ENCODE data around the gene SORBS1.

Gene SORBS1

GRCh38 chr10:95457319-95457886 lies 103.8 kb downstream of the SORBS1 start:
- DNase-seq = no peak

GRCh38 chr10:95456516-95456915 lies 104.7 kb downstream of the SORBS1 start:
- no peak for DNase-seq

GRCh38 chr10:95454940-95455339 lies 106.2 kb downstream of the SORBS1 start:
- no peak for DNase-seq

- DNase-seq = no peak
Observed at GRCh38 chr10:95454356-95454755, 106.8 kb downstream of the SORBS1 start.

GRCh38 chr10:95451568-95452524 lies 109.3 kb downstream of the SORBS1 start:
- no peak for DNase-seq

- no peak for DNase-seq
Observed at GRCh38 chr10:95451150-95451549, 110.0 kb downstream of the SORBS1 start.

- no peak for DNase-seq
Observed at GRCh38 chr10:95450188-95450587, 111.0 kb downstream of the SORBS1 start.

- no peak for DNase-seq
Observed at GRCh38 chr10:95447685-95448084, 113.5 kb downstream of the SORBS1 start.

GRCh38 chr10:95445837-95446486 lies 115.2 kb downstream of the SORBS1 start:
- DNase-seq = peak; percentile 27 to 39

GRCh38 chr10:95445223-95445836 lies 115.8 kb downstream of the SORBS1 start:
- no peak for DNase-seq

- DNase-seq = no peak
Observed at GRCh38 chr10:95444792-95445191, 116.4 kb downstream of the SORBS1 start.

- no peak for DNase-seq
Observed at GRCh38 chr10:95443636-95444035, 117.5 kb downstream of the SORBS1 start.

GRCh38 chr10:95442341-95442740 lies 118.8 kb downstream of the SORBS1 start:
- no peak for DNase-seq

- no peak for DNase-seq
Observed at GRCh38 chr10:95441547-95441923, 119.6 kb downstream of the SORBS1 start.

GRCh38 chr10:95440756-95441546 lies 120.2 kb downstream of the SORBS1 start:
- DNase-seq = no peak

- DNase-seq = no peak
Observed at GRCh38 chr10:95440038-95440725, 121.0 kb downstream of the SORBS1 start.

GRCh38 chr10:95438781-95439180 lies 122.4 kb downstream of the SORBS1 start:
- no peak for DNase-seq

GRCh38 chr10:95437669-95438068 lies 123.5 kb downstream of the SORBS1 start:
- DNase-seq = no peak

- DNase-seq = no peak
Observed at GRCh38 chr10:95435548-95436279, 125.5 kb downstream of the SORBS1 start.

GRCh38 chr10:95434583-95434982 lies 126.6 kb downstream of the SORBS1 start:
- DNase-seq = no peak

- no peak for DNase-seq
Observed at GRCh38 chr10:95431900-95432342, 129.2 kb downstream of the SORBS1 start.

Measured in CD4-positive, alpha-beta T cell treated with Interleukin-1 beta for 1 hour (primary cell).